GM19351 (cell line): ENCODE results near the gene TPRN.

ENCODE experiments used
- ATAC-seq: cut with Tn5 transposase; IDR thresholded peaks from one replicate; pipeline ENCODE4 v1.9.1; 2021; ENCODE audit warnings: mild to moderate bottlenecking, moderate library complexity; ENCODE audit not compliant: unreplicated experiment

The TPRN gene

DNA sequence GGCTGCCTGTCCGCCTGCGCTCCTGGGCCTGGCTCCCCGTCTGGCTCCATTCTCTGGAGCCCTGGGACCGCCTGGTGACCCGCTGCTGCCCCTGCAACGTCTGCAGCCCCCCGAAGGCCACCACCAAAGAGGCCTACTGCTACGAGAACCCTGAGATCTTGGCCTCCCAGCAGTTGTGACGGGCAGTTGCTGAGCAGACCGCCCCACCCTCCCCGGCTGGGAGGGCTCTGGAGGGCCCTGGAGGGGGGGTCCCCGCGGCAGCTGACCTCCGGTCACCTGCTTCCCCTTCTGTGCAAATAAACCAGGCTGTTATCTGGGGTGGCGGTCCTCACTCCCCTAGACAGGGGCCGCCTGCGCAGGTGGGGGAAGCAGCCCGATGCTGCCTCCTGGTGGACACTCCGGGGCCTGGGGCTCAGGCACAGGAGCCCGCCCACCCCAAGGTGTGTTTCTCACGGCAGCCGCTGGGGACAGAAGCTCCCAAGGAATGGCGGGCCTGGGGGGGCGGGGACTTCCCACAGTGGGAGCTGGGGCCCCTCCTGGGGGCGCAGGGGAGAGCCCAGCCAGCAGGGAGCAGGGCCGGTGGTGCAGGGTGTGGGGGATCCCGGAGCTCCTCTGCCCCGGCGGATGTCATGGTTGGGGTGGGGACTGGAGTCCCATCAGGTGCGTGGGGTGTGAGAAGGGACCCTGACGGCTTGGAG lies 35.8 kb upstream of the TPRN start:
- peak; percentile 28 for ATAC-seq

DNA sequence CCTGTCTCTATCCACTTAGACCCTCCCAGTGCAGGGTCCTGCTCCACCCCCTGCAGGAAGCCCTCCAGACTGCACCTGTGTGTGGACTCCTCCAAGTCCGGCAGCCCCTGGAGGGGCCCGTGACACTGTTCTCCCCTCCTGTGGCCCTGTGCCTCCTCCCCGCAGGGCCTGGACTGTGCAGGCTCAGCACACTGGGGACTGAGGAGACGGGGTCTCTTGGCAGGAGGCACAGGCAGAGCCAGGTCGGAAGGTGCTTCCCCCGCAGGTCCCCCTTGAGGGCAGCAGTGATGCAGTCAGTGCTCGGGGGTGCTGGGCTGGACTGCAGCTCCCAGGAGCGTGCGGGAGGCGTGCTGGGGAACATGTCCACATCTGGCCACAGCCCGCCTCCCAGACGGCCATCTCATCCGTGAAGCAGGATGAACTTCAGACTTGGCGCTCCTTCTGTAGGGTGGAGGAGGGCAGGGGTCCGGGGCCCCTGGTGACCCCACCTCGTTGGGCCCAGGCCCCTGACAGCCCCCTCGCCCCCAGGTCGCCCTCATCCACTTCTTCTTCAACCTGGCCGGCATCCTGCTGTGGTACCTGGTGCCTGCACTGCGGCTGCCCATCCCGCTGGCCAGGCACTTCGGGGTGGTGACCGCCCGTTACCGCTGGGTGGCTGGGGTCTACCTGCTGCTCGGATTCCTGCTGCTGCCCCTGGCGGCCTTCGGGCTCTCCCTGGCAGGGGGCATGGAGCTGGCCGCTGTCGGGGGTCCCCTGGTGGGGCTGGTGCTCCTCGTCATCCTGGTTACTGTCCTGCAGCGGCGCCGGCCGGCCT lies 35.1 kb upstream of the TPRN start:
- no peak for ATAC-seq

DNA sequence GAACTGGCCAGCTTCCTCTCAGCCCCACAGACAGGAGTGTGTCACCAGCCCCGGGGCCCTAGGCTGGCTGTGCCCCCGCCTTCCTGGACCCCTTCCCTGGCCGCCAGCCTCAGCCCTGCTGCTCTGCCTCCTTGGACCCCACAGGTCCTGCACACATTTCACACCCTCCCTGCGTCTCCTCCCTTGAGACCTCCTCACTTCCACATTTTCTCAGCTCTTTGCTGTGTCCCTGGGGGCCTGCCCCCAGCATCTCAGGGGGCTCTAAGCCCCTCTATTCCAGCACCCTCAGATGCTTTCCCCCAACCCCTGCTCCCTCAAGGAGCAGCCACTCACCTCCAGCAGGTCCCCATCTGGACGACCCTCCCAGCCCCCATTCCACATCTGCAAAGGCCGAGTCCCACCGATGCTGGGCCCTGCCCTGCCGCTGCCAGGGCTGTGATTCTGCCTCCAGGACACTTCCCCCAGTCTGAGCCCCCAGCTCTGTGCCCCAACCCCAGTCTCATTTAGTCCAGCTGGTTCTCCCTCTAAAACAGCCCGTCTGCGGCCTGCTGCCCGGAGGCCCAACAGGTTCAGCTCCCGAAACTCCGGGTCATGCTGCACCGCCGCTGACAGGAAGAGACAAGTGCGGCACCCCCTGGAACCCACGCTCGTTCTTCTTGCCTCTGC lies 34.4 kb upstream of the TPRN start:
- no peak for ATAC-seq

DNA sequence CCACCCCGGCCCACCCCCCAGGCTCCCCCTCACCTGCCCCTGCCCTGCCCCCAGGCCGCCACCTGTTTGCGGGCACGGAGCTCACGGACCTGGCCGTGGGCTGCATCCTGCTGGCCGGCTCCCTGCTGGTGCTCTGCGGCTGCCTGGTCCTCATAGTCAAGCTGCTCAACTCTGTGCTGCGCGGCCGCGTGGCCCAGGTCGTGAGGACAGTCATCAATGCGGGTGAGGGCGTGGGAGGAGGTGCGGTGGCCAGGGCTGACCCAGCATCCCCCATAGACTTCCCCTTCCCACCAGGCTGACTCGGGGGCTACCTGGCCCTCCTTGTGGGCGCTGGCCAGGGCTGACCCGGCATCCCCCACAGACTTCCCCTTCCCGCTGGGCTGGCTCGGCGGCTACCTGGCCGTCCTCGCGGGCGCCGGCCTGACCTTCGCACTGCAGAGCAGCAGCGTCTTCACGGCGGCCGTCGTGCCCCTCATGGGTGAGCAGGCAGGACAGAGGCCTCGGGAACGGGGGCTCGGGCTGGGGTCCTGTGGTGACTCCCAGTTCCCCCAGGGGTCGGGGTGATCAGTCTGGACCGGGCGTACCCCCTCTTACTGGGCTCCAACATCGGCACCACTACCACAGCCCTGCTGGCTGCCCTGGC lies 33.6 kb upstream of the TPRN start:
- ATAC-seq = no peak

DNA sequence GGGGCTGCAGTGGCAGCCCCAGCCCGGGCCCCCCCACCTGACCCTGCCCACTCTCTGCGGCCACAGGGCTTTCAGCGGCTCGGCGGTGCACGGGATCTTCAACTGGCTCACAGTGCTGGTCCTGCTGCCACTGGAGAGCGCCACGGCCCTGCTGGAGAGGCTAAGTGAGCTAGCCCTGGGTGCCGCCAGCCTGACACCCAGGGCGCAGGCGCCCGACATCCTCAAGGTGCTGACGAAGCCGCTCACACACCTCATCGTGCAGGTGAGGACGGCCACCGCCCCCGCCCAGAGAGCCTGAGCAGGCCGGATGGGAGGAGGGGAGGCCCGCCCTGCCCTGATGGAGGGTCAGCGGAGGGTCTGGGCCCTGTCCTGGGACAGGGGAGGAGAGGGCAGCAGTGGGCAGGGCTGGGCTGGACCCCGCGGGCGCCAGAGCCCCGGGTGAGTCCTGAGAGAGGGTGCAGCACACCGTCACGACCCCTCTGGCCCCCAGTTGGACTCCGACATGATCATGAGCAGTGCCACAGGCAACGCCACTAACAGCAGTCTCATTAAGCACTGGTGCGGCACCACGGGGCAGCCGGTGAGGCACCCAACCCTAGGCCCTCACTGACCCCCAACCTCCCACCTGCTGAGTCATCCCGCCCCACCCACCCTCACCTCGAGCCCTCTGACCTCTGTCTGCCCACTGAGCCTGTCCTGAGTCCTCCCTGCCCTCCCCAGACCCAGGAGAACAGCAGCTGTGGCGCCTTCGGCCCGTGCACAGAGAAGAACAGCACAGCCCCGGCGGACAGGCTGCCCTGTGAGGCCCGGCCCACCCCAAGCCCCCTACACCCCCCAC lies 32.8 kb upstream of the TPRN start:
- no peak for ATAC-seq

DNA sequence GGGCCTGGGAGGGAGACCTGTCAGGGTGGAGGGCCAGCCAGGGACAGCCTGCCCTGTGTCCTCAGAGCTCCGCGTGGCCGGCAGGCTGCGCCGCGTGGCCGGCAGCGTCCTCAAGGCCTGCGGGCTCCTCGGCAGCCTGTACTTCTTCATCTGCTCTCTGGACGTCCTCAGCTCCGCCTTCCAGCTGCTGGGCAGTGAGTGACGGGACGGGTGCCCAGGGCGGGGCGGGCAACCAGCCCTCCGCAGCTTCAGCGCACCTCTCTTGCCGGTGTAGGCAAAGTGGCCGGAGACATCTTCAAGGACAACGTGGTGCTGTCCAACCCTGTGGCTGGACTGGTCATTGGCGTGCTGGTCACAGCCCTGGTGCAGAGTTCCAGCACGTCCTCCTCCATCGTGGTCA lies 32.0 kb upstream of the TPRN start:
- ATAC-seq = no peak

DNA sequence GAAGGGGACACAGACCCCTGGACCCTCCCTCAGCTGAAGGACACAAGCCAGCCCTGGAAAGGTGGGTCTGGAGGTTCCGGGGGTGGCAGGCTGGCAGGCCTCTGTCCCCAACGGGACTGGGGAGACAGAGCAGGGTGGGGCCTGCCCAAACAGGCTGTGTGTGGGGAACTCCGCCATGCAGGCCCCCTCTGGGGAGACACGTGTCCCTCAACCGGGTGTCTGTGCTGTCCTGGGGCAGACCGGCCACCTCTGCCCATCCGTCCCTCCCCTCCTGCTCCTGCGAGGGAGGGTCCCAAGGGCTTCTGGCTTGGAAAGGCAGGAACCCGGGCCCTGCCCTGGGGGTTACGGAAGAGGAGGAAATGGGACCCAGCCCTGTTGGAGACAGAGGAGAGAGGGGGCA lies 31.6 kb upstream of the TPRN start:
- no peak for ATAC-seq

DNA sequence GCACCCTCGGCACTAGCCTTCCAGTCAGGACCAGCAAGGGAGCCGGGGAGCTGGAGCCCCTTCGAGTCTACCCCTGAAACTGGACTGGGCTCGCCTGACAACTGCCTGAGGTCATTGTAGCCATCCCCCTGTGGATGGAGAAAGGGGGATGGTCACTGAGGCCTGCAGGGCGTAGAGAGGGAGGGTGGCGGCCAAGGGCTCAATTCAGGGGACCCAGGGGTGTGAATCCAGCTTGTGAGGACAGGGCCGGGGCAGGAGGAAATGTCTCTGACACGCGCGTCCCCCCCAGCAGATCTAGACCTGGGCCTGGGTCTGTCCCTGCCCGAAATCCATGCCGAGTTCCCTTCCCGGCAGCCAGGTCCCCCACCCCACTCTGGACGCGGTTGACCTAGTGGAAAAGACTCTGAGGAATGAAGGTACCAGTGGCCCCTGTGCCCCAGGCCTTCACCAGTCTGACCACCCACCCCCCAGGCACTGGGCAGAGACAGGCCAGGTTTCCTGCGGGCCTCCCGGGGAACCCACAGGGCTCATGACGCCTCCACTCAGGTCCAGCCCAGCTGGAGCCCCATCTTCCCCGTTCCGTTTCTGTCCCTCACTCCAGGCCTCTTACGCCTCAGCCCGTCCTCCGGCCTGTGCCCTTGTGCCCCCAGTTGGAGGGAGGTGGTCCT lies 31.0 kb upstream of the TPRN start:
- no peak for ATAC-seq

DNA sequence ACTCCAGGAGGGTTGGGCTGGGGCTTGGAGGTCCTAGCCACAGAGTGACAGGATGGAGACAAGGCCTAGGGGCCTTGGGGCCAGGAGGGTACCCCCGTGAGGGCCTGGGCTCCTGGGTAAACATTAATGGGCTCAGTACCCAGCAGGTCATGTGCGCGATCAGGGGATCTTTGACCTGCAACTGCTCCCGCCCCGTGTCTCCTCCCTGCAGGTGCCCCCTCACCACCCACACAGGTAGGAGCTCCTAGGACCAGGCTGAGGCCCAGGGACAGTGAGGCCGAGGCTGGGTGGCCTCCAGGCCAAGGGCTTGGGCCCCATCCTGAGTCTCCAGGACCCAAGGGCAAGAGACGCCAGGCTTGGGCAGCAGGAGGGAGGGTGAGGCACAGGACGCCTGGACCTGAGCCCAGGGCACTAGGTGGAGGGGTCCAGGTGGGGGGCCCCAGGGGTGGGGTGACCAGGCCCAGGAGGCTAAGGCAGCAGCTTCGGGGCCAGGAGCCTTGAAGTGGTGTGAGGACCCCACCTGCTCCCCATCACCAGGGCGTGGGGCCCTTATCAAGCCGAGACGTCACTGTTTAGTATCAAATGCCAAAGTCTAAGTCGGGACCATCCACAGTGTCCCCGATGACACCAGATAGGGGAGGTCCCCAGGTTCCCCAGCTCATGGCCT lies 30.3 kb upstream of the TPRN start, which contains the start of gene SLC34A3:
SLC34A3 (plus strand) TSS at position 197 of the 667 bp plus-strand sequence. CDS start 802 bp downstream, outside the sequence.
- ATAC-seq = no peak

DNA sequence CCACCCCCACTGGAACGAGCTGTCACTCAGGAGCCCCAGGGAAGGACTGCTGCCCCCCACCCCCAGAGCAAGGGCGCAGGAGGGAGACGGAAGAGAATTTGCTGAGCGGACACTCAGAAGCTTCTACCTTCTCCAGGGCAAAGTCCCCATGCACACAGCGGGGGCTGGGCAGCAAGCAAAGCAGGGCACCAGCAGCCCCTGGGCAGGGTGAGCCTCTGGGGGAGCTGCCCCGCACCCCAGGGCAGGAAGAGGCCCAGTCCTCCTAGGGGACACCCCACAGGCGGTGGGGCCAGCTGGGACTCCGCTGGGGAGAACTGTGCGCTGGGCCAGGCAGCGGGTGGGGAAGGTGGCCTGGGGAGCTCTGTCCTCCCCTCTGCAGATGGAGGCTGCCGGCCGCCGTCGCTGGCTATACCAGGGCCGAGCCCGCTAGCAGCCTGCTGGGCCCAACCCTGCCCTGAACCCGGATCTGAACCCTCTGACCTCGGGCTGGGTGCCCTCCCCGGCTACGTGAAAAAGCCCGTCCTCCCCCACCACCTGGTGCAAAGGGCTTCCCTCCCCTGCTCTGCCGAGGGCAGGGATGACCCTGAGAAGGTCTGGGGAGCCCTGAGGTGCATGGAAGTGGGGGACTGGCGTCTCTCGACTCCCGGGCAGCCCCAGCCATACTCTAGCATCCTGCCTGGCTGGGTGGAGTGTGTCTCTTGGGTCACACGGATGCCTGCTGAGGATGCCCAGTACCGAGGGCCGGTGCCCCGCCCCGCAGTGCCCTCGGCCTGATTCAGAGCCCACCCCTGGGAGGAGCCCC lies 29.6 kb upstream of the TPRN start:
- no peak for ATAC-seq

DNA sequence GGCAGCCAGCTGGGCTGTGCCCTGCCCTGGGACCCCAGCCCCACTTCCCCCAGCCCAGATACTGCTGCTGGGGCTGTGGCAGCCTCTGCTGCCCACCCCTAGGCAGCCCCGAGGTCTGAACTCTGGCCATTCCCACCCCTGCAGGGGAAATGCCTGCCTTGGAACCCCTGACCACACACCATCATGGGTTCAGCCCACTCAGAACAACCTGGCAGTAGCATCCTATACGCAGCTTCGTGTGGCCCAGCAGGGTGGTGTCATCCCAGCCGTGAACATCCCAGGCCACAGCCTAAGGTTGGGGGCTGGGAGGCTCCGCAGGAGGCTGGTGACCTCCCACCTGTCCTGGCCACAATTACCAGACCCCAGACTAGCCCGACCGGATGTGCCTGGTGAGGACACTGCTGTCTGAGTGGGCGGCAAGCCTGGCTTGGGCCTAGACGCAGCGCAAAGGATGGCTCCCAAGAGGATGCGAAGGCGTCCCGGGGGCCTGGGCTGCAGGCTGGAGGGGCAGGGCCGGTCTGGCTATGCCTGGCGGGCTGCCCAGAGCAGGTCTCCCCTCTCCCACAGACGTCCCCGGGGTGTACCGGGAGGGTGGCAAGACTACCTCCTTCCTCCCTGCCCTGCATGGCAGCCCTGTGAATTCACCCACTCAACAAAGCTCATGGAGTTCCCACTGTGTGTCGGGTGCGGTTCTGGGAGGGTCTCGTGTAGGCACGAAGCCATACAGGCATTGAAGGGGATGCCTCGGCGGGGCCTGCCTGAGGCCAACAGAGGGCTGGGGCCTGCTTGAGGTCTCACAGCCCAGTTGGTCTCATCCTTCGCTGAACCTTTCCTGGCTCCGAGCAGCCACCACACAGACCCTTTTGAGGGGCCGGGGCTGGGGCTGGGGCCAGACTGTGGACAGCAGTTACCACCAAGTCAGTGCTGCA lies 28.7 kb upstream of the TPRN start:
- no peak for ATAC-seq

DNA sequence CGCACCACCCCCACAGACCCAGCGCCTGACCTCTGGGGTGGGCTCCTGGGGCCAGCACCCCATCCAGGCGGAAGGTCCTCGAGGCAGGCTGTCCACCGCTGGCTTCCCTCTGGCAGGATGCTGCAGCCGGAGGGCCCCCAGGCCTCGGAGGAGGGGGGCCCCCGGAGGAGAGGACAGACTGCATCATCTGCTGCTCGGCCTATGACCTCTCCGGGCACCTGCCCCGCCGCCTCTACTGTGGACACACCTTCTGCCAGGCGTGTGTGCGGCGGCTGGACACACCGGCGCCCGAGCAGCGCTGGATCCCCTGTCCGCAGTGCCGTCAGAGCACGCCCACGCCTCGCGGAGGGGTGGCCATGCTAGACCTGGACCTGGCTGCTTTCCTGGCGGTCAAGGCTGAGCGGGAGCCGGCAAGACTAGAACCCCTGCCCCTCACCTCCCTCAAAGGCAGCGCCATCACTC lies 28.0 kb upstream of the TPRN start:
- no peak for ATAC-seq

DNA sequence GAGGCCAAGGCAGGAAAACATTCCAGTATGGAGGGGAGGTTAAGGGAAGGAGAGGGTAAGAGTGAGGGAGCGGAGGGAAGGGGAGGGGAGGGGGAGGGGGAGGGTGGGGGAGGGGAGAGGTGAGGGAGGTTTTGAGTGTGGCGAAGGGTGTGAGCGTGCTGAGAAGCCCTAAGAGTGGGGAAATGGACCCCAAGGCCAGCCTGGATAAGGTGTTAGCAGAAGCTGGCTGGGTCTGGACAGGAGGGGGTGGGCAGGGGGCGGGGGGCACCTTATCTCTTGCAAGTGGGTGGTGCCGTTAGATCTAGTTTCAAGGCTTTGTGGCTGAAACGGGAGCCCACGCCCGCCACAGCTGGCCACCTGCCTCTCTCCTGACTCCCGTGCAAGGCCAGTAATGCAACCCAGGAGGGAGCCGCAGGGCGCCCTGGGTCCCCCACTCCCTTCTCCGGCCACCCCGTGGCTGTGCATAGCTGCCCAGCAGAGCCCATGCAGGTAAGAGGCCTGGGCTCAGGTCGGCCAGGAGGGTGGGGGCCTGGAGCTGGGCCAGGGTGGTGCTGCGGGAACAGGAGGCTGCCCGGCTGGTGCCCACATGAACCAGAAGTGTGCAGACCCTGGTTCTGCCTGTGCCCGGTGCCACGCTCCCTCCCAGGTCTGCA lies 27.4 kb upstream of the TPRN start:
- no peak for ATAC-seq

DNA sequence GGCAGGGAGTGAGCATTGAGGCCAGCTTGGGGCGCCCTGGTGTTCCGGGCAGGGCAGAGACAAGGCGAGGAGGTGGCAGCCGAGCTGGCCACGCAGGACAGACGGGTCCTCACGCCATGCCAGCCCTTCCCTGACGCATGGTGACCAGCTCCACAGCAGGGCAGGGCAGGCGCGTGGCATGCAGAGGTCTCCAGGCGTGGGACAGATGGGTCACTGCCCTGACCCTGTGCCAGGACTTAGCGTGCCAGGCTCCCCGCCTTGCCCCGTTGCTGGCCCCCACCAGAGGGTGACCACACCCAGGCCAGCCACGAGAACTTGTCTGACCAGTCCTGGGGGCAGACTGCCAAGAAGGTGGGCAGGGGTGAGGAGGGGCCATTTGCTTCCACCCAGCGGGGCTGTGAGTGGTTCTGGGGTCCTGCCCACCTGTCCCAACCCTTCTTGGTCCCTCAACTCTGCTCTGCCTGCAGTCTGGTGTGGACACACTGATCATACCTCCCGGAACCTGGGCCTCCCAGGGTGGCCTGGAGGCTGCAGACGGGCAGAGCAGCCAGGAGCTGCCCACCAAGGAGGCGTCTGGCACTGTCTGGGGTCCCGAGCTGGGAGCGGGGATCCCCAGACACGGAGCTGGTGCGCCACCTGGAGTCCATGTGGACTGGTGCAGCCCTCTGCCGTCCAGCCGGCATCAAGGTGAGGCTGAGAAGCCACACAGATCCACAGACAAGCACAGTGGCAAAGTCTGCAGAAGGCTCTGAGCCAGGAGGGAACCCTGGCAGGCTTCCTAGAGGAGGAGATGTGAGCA lies 26.7 kb upstream of the TPRN start, which contains the start of gene RNF224:
RNF224 (plus strand) TSS at position 449 of the 799 bp plus-strand sequence. CDS start 834 bp downstream, outside the sequence.
- no peak for ATAC-seq

DNA sequence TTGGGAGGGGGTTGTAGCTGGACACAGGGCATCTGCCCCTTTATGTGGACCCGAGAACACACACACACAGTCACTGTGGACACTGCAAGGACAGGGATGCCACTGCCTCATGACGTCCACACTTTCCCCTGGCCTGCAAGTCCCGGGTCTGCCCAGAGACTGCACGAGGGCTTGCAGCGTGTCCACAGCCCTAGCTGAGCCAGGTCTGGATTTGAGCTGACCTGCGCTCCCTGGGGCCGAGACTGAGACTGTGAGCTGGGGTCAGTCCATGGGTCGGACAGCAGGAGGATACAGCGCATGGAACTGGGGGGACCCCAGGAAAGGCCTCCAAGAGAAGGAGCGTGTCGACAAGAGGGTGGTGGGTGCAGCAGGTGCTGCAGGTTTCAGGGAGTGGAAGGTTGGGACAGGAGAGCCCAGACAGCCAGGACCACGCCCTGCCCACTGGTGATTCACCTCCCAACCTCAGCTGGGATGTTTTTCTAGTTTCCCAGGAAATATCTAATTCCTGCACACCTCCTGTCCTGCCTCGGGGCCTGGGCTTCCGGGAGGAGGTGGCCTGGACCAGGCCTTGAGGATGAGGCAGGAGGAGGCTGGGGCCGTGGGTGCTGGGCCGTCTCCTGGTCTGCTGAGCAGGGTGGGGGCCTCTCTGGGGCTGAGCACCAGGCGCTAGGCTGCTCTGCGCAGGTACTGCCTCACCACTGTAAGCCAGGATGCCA lies 26.0 kb upstream of the TPRN start:
- no peak for ATAC-seq
